Osteoblast (primary cell): ENCODE data around the gene GPR55. TPM values are rescaled to one million over a fixed set of nuclear protein-coding genes. Genes with fewer than 3 reads are reported as not detected.

ENCODE experiments used
- DNase-seq: peaks from one replicate; pipeline ENCODE4 v3.0.0; 2011; ENCODE audit warnings: low spot score, mixed read lengths; ENCODE audit not compliant: insufficient read length; ENCODE audit errors: missing footprints
- H2AFZ ChIP-seq: 2 replicates; pipeline ENCODE4 v1.6.0; 2011; ENCODE audit warnings: mild to moderate bottlenecking, low read length
- H3K27ac ChIP-seq: 2 replicates; pipeline ENCODE4 v1.5.1; 2011; ENCODE audit warnings: mild to moderate bottlenecking, low read depth, low read length, moderate library complexity
- H3K27me3 ChIP-seq: 2 replicates; pipeline ENCODE4 v1.6.0; 2012; ENCODE audit warnings: mild to moderate bottlenecking, control low read depth, inconsistent platforms, low read length, moderate library complexity; ENCODE audit not compliant: insufficient read depth
- H3K36me3 ChIP-seq: 2 replicates; pipeline ENCODE4 v1.5.1; 2011; ENCODE audit warnings: mild to moderate bottlenecking, low read length, control low read depth, moderate library complexity; ENCODE audit not compliant: insufficient read depth
- H3K4me1 ChIP-seq: 2 replicates; pipeline ENCODE4 v1.5.1; 2011; ENCODE audit warnings: mild to moderate bottlenecking, low read length, control low read depth, moderate library complexity; ENCODE audit not compliant: insufficient read depth
- H3K4me2 ChIP-seq: 2 replicates; pipeline ENCODE4 v1.6.0; 2011; ENCODE audit warnings: mild to moderate bottlenecking, low read length; ENCODE audit not compliant: insufficient read depth
- H3K4me3 ChIP-seq: fragments of 200-600 bp; sonication (generic); 3 replicates; pipeline ENCODE4 v1.5.1; 2012; ENCODE audit warnings: mild to moderate bottlenecking, low read length, inconsistent platforms; ENCODE audit not compliant: insufficient read depth
- H3K79me2 ChIP-seq: 2 replicates; pipeline ENCODE4 v1.6.0; 2012; ENCODE audit warnings: mild to moderate bottlenecking, low read length, control low read depth, inconsistent platforms; ENCODE audit not compliant: insufficient read depth
- H3K9me3 ChIP-seq: 2 replicates; pipeline ENCODE4 v1.5.1; 2011; ENCODE audit warnings: low read depth, low read length, control low read depth
- H4K20me1 ChIP-seq: 2 replicates; pipeline ENCODE4 v1.6.0; 2012; ENCODE audit warnings: mild to moderate bottlenecking, low read length, control low read depth; ENCODE audit not compliant: insufficient read depth
- CTCF ChIP-seq: IDR thresholded peaks from 2 replicates; pipeline ENCODE4 v1.5.1; 2011; ENCODE audit warnings: mild to moderate bottlenecking, low read depth, low read length, moderate library complexity; ENCODE audit errors: extremely low read depth
- total RNA-seq: library from RNA; depleted of rRNA; stranded (reverse); fragments of >200 nt; gene quantifications from 2 replicates; pipeline ENCODE4 v1.2.3, GENCODE V29; 2012

Gene GPR55
- total RNA-seq, 1 donor, result not detected

- no peak overlapping the region for H3K27ac ChIP-seq
- H3K79me2 ChIP-seq, result no peaks in the 10 kb centered on the region
- no peak for TF ChIP-seq CTCF
- no peaks in the 10 kb centered on the region for H3K36me3 ChIP-seq
- H2AFZ ChIP-seq, result no peak overlapping the region
- H4K20me1 ChIP-seq, result peaks cover 7% of the 10 kb centered on the region
- no peaks in the 10 kb centered on the region for H3K9me3 ChIP-seq
- H3K27me3 ChIP-seq, result no peaks in the 10 kb centered on the region
- H3K4me2 ChIP-seq, result no peak overlapping the region
- DNase-seq, result peak; percentile 78
- H3K4me3 ChIP-seq, result no peak overlapping the region
- no peaks in the 10 kb centered on the region for H3K4me1 ChIP-seq
These were observed 52.7 kb downstream of the GPR55 start for GRCh38 chr2:230872151-230872967.

GRCh38 chr2:230871361-230872150, 53.5 kb downstream of the GPR55 start:
- no peak for TF ChIP-seq CTCF
- H3K27ac ChIP-seq, result no peak overlapping the region
- DNase-seq, result peak; percentile 50
- peaks cover 14% of the 10 kb centered on the region for H4K20me1 ChIP-seq
- no peaks in the 10 kb centered on the region for H3K36me3 ChIP-seq
- no peaks in the 10 kb centered on the region for H3K9me3 ChIP-seq
- no peak overlapping the region for H3K4me3 ChIP-seq
- H2AFZ ChIP-seq, result no peak overlapping the region
- no peaks in the 10 kb centered on the region for H3K79me2 ChIP-seq
- H3K4me1 ChIP-seq, result no peaks in the 10 kb centered on the region
- no peak overlapping the region for H3K4me2 ChIP-seq
- no peaks in the 10 kb centered on the region for H3K27me3 ChIP-seq

GRCh38 chr2:230870544-230871360, 54.3 kb downstream of the GPR55 start:
- Histone ChIP-seq H3K4me2 (no peak overlapping the region), H3K27ac (no peak overlapping the region), H4K20me1 (peaks cover 17% of the 10 kb centered on the region)

More at GRCh38 chr2:230870544-230871360, 54.3 kb downstream of the GPR55 start:
- Histone ChIP-seq H3K9me3 (no peaks in the 10 kb centered on the region), H3K79me2 (no peaks in the 10 kb centered on the region), H3K4me1 (no peaks in the 10 kb centered on the region), H3K27me3 (no peaks in the 10 kb centered on the region), H3K36me3 (no peaks in the 10 kb centered on the region), H3K4me3 (no peak overlapping the region), H2AFZ (no peak overlapping the region)
- no peak for TF ChIP-seq CTCF
- peak; percentile 78 for DNase-seq
